ENCODE results near the gene ZNF618. TPM values are rescaled to one million over a fixed set of nuclear protein-coding genes. Genes with fewer than 3 reads are reported as not detected.
"Not testable (repeated sequence)": the region's sequence is repeated elsewhere in the genome, so short reads cannot be mapped to it uniquely, and the experiment has no call there.

The ZNF618 gene
- polyA plus RNA-seq, 4 donors: 38.6 to 49.7 (median 41.8) TPM

DNA sequence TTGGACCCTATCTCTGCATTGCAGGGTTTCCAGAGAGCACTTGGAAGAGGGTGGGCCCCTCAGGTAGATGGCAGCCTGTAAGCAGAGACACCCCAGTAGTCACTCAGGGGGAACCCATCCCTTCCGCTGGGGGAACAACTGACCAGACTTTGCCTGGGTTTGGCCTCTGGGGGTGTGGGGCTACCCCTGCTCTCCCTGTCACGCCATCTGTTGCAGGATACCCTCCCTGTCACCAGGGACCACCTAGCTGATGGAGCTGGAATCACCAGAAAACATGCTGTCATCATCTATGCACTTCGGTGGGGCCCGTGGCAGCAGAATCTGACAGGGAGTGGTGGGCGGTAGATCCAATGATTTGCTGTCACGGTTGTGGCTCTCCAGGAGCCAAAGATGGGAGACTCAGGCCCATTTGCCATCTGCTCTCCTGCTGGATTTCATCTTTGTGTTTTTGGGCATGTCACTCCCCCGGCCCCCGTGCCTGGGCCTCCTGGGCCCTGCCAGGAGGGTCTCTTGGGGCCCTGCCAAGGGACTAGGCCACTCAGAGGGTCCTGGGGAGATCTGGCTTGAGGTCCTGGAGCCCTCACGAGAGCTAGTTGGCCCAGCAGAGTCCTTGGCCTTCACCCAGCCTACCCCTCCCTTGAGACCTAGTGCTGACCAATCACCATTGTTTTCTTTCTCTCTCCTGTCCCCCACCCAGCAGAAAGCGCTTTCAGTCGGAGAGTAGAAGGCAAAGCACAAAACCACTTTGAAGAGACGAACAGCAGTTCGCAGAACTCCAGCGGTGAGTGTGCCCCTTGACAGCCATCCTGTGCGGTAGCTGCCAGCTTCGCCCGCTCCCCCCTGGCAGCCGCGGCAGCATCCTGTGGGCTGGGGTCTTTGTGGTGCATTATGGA, 156.1 kb downstream of the ZNF618 start:
- DNase-seq (ENCODE audit: low read depth in 4 of 4, low spot score in 2 of 4): no peak

DNA sequence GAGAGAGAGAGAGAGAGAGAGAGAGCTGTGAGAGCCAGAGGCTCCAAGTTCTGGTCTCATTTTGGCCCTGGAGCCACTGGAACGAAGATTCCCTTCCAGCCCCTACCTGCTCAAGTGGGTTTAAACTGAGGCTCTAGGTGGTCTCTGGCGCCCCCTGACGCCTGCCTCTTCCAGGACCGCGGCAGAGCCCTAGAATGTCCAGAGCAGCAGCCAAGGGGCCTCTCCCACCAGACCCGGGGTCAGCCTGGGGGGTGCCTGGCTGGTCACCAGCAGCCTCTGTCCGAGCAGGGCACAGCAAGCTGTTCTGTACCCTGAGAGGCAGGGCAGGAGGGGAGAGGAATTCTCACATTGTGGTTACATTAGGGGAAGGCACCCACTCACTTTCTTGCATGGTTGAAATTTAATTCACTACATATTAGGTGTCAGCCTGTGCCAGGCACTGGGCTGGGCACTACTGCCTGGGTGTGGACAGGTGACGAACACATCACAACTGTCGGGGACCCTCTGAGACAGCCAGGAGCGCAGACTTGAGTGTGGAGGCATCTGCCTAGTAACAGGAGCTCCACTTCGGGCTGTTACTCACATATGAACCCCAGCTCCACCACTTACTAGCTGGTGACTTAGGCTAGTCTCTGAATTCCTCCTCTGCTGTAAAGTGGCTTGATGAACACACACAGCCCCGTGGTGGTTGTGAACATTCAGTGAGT, 157.4 kb downstream of the ZNF618 start:
- DNase-seq (ENCODE audit: low read depth in 4 of 4, low spot score in 2 of 4): no peak

DNA sequence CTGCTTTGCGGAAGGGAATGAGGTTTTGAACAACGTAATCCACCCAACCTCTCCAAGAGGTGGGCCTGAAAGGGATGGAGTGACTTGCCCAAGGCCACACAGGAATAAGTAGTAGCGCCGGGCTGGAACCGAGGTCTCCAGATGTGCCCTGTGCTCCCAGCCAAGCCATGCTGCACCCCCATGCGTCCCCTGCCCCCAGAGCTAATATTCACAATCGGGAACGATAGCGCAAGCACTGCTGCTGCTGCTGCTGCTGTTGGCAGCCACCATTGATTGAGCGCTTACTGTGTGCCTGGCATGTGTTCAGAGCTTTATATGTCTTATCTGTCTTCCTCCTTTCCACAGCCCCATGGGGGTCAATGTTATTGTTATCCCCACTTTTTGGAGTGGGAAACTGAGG, 158.1 kb downstream of the ZNF618 start:
- DNase-seq (ENCODE audit: low read depth in 4 of 4, low spot score in 2 of 4): no peak

DNA sequence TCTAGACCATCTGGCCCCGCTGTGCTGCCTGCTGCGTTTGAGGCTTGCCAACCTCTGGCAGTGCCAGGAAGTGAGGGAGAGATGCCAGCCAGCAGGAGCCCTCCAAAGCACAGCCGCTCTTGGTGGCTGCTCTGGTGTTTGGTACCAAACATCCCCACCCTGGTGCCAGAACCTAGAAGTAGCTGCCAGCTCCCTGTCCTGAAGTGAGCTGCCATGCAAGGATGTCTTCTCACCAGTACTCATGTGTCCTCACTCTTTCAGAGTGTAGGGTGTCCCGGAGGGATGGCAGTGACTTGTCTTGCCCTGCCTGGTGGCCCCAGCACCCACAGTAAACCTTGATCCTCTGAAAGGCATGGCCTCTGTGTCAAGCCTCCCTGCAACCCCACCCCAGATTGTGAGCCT, 158.6 kb downstream of the ZNF618 start:
- no peak for DNase-seq (ENCODE audit: low read depth in 4 of 4, low spot score in 2 of 4)

DNA sequence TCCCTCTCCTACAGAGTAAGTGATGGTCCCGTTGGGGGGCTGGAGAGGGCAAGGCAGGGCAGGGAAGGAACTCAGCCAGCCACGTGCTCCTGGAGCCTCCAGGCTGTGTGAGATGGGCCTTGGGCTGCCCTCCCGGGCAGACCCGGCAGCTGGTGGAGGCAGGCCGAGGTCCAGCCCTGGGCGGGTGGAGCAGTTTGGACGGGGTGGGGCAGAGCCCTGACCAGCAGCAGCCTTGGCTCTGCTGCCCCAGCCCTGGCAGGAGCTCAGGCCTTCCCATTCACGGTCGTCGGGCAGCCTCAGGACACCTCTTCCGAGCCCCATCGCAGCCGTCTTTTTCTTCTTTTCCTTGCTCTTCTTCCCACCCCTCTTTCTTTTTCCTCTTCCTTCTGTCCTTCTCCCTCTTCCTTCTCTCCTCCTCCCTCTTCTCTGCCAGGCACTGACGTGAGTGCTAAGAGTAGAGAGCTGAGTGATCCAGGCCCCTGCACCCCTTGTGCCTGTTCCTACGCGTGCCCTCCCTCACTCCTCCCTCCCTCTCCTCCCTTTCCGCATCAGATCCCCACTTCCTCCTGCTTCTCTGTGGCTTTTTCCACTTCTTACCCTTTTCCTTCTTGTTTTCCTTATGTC, 159.2 kb downstream of the ZNF618 start:
- no peak for DNase-seq (ENCODE audit: low read depth in 4 of 4, low spot score in 2 of 4)

DNA sequence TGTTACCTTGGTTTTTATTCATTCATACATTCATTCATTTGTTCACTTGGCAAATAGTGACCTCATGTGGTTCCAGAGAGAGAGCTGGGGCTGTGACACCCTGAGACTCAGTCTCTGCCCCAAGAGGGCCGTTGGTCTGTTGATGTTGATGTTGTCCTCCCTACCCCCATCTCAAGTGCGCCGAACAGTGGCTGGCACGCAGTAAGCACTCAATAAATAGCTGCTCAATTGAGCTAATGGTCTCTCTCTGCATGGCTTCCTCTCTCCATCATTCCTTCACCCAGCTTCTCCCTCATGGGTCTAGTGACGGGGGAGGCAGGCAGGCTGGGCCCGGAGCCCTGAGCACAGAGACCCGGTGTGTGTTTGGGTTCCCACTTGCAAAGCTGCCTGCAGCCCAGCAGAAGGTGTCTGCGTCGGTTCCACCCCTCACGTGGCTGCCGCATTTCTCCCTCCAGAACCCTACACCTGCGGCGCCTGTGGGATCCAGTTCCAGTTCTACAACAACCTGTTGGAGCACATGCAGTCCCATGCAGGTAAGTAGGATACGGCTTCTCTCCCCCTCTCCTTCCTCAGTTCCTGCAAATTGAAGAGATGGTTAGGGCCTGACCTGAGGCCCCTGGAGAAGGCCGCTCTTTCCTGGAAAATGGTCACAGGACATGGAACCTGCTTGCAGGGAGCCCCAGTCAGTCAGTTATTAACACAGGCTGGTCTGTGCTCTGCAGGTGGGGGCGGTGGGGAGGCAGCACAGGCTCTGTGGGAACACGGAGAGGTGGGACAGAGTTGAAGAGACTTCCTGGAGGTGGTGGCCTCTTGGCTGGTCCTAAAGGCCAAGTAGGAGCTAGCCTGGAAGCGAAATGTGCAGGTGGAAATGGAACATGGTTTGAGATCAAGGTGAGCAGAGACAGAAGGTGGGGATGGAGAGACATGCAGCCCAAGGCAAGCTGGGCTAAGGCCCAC, 160.0 kb downstream of the ZNF618 start:
- no peak for DNase-seq (ENCODE audit: low read depth in 4 of 4, low spot score in 2 of 4)

DNA sequence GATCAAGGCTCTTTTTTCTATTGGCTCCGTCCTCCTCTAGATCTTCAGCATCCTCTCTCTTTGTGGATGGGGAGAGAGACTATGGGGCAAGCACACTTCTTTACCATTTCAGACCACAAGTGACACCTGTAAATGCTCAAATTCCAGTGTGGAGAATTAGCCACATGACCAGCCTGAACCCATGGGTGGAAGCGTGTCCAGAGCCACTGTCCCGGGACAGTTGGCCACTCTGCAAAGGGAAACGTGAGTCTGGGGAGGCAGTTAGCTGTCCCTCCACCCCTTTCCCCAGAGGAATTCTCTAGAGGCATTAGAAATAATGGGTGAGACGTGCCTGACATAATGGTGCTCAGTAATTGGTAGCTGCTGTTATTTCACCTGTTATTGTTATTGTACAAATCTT, 161.1 kb downstream of the ZNF618 start:
- DNase-seq (ENCODE audit: low read depth in 4 of 4, low spot score in 2 of 4): no peak

DNA sequence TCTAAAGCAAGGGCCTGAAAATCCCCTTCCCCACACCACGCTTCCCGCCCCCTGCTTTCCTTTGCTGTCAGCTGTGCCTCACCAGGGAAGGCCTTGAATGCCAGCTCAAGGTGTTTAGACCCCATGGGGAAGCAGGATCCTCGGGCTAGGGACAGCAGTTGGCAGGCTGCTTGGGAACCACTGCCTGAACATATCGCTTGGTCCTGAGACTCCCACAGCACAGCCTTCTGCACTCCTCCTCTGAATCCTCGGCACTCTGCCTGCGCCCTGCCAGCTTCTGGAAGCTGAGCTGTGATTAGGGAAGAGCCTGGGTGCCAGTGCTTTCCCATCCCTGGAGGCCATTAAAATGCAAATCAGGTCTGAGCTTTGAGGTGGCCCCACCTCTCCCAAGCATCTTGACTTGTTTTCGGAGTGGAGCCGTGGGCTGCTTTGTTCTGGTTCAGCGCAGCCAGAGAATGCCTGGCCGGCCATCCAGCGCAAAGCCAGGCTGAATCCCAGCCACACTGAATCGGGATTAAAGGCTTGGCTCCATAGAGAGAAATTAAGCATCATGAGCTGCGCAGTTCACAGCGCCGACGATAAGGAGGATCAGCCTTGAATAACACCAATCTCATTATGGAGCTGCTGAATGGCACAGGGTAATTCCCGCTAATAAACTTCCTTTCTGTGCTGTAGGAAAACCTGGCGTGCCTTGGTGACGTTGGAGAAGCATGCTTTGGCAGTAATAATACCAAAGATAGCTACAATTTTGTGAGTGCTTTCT, 162.0 kb downstream of the ZNF618 start:
- peak; percentile 18 to 59 (median 32) for DNase-seq (ENCODE audit: low read depth in 4 of 4, low spot score in 2 of 4)

DNA sequence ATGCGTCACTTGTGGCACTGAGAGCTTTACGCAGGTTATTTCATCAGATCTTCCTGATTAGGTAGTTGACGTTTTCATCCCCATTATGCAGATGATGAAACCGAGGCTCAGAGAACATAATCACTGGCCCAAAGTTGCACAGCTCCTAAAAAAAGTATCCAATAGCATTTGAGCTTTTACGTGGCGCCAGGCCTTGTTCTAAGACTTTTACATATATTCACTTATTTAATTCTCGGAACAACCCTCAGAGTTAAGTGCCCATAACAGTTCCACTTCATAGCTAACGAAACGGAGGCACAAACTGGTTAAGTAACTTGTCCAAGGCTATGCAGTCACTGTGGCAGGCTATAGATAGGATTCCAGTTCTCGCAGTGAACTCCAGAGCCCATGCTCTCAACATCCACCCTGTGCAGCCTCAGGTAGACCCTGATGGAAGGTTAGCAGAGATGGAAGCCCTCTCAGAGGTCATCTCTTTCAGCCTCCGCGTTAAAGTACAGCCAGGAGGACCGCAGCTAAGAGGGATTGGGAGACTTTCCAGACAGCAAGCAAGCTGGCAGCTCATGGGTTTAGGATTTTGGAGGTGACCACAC, 162.7 kb downstream of the ZNF618 start:
- no peak for DNase-seq (ENCODE audit: low read depth in 4 of 4, low spot score in 2 of 4)

DNA sequence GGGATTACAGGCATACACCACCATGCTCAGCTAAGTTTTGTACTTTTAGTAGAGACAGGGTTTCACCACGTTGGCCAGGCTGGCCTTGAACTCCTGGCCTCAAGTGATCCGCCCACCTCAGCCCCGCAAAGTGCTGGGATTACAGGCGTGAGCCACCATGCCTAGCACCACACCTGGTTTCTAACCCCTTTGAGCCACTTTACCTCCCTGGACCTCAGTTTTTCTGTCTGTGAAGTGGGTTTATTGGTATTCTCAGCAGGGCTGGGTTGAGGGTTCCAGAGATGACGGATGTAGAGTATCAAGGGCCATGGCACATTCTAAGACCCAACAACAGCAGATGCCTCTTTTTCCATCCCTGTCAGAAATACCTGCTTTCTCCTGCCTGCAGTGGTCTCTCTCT, 163.4 kb downstream of the ZNF618 start:
- no peak for DNase-seq (ENCODE audit: low read depth in 4 of 4, low spot score in 2 of 4)

DNA sequence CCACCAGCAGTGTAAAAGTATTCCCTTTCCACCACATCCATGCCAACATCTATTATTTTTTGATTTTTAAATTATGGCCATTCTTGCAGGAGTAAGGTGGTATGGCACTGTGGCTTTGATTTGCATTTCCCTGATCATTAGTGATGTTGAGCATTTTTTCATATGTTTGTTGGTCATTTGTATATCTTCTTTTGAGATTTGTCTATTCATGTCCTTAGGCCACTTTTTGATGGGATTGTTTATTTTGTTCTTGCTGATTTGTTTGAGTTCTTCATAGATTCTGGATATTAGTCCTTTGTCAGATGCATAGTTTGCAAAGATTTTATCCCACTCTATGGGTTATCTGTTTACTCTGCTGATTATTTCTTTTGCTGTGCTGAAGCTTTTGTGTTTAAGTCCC, 167.6 kb downstream of the ZNF618 start:
- DNase-seq (ENCODE audit: low read depth in 4 of 4, low spot score in 2 of 4): not testable (repeated sequence)

DNA sequence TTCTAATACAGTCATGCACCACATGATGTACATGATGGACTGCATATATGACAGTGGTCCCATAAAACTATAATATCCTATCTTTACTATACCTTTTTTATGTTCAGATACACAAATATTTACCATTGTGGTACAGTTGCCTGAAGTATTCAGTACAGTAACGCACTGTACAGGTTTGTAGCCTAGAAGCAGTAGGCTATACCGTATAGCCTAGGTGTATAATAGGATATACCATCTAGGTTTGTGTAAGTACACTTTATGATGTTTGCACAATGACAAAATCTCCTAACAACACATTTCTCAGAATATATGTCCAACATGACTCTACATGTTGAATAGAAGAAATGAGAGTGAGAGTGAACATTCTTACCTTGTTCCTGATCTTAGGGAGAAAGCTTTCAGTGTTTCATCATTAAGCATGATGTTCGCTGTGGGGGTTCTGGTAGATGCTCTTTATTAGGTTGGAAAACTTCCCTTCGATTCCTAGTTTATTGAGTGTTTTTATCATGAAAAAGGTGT, 170.2 kb downstream of the ZNF618 start:
- no peak for DNase-seq (ENCODE audit: low read depth in 4 of 4, low spot score in 2 of 4)

DNA sequence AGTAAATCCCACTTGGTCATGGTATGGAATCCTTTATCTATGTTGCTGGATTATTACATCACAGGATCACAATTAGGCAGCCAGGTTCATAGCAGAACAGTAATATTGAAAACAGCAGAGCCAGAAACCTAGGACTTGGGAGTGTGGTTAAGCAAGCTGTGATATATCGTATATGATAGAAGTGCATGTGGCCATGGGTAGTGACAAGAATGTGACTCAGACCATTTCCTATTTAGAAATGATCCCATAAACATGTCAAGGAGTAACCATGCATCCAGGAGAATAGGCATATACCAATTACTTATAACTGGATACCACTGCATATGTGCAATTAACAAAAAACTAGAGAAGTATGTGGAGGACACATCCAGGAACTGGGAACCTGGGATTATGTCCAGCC, 170.8 kb downstream of the ZNF618 start:
- DNase-seq (ENCODE audit: low read depth in 4 of 4, low spot score in 2 of 4): no peak

DNA sequence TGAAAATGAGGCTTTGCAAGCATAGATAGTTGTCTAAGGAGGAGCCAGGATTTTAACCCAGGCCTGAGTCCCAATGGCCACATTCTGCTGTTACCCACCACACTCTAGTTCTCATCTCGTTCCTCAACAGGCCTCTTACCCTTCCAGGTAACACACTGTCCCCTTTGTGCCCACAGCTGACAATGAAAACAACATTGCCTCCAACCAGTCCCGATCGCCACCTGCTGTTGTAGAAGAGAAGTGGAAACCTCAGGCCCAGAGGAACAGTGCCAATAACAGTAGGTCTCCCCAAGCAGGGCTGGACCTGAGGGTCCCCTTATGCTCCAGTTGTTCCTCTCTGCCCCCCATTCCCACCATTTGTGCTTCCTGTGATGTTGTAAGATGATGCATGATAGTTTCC, 171.6 kb downstream of the ZNF618 start:
- no peak for DNase-seq (ENCODE audit: low read depth in 4 of 4, low spot score in 2 of 4)

DNA sequence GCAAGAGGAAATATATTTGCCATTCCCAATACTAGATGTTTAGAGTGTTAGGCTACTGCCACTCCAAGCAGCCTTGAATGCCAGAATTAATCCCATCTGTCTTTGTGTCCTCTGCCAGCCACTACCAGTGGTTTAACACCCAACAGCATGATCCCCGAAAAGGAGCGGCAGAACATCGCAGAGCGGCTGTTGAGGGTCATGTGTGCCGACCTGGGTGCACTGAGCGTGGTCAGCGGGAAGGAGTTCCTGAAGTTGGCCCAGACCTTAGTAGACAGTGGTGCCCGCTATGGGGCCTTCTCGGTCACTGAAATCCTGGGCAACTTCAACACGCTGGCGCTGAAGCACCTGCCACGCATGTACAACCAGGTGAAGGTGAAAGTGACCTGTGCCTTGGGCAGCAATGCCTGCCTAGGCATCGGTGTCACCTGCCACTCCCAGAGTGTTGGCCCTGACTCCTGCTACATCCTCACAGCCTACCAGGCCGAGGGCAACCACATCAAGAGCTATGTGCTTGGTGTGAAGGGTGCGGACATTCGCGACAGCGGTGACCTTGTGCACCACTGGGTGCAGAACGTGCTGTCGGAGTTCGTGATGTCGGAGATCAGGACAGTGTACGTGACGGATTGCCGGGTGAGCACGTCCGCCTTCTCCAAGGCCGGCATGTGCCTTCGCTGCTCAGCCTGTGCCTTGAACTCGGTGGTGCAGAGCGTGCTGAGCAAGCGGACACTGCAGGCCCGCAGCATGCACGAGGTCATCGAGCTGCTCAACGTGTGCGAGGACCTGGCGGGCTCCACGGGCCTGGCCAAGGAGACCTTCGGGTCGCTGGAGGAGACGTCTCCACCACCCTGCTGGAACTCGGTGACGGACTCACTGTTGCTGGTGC, 172.7 kb downstream of the ZNF618 start:
- no peak for DNase-seq (ENCODE audit: low read depth in 4 of 4, low spot score in 2 of 4)

DNA sequence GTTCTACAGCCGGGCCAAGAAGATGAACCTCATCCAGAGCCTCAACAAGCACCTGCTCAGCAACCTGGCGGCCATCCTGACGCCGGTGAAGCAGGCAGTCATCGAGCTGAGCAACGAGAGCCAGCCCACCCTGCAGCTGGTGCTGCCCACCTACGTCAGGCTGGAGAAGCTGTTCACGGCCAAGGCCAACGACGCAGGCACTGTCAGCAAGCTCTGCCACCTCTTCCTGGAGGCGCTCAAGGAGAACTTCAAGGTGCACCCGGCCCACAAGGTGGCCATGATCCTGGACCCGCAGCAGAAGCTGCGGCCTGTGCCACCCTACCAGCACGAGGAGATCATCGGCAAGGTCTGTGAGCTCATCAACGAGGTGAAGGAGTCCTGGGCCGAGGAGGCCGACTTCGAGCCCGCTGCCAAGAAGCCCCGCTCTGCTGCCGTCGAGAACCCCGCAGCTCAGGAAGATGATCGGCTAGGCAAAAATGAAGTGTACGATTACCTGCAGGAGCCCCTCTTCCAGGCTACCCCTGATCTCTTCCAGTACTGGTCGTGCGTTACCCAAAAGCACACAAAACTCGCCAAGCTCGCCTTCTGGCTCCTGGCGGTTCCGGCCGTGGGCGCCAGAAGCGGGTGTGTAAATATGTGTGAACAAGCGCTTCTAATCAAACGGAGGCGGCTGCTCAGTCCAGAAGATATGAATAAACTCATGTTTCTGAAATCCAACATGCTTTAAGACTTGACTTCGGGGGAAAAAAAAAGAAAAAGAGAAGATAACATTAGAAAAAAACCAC, 173.5 kb downstream of the ZNF618 start:
- no peak for DNase-seq (ENCODE audit: low read depth in 4 of 4, low spot score in 2 of 4)

DNA sequence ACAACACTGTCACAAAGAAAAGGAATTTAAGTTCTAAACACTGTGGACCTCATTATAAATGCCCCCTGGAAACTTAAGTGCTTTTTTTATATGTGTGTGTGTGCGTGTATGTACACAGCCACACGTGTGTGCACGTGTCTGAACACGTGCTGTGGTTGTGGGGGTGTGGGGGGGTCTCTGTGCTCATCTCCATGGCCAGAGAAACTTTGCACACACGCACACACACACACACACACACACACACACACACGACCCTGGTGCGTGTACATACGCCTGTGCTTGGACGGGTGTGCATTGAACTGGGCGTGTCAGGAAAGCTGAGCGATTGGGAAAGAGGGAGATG, 174.1 kb downstream of the ZNF618 start:
- no peak for DNase-seq (ENCODE audit: low read depth in 4 of 4, low spot score in 2 of 4)

Data from left renal cortex interstitium (tissue), 4 donors.